ENCODE results near the gene PRDM5. TPM values are rescaled to one million over a fixed set of nuclear protein-coding genes. Genes with fewer than 3 reads are reported as not detected.

Gene PRDM5
- total RNA-seq, 1 experiment from 2014 or later = 8.3 TPM

DNA sequence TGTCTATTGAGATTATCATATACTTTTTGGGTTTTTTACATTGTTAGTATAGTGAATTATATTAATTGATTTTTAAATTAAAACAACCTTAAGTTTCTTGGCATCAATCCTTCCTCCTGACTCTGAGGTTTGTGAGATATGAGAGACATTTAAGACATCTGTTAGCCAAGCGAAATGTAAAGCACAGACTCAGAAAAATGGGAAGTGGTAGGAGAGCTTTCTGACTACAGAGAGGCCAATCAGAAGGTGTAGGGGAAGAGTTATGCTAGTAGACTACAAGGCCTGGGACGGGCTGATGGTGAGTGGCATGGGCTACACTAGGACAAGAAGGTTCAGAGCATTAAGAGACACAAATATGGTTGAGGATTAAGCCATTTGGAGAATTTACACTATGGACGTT is 255.4 kb downstream of the PRDM5 start:
- intact Hi-C loops (cut with micrococcal nuclease; ENCODE audit: unreplicated experiment) = no loop called here
- Mint-ChIP-seq H3K4me1 (ENCODE audit: low read depth, unreplicated experiment) (no peaks in the 10 kb centered on the region), H3K4me3 (ENCODE audit: low read depth, unreplicated experiment) (no peak overlapping the region), H3K36me3 (ENCODE audit: insufficient read depth, unreplicated experiment) (no peaks in the 10 kb centered on the region), H3K27ac (ENCODE audit: unreplicated experiment) (no peak overlapping the region), H3K9me3 (ENCODE audit: low read depth, unreplicated experiment) (peaks cover 2% of the 10 kb centered on the region), H3K27me3 (ENCODE audit: unreplicated experiment) (no peaks in the 10 kb centered on the region)
- CTCF ChIA-PET = no interaction called here
- TF ChIP-seq, protein P1, sequence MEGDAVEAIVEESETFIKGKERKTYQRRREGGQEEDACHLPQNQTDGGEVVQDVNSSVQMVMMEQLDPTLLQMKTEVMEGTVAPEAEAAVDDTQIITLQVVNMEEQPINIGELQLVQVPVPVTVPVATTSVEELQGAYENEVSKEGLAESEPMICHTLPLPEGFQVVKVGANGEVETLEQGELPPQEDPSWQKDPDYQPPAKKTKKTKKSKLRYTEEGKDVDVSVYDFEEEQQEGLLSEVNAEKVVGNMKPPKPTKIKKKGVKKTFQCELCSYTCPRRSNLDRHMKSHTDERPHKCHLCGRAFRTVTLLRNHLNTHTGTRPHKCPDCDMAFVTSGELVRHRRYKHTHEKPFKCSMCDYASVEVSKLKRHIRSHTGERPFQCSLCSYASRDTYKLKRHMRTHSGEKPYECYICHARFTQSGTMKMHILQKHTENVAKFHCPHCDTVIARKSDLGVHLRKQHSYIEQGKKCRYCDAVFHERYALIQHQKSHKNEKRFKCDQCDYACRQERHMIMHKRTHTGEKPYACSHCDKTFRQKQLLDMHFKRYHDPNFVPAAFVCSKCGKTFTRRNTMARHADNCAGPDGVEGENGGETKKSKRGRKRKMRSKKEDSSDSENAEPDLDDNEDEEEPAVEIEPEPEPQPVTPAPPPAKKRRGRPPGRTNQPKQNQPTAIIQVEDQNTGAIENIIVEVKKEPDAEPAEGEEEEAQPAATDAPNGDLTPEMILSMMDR (IDR thresholded peaks at IDR 0.05; ENCODE audit: unreplicated experiment) = no peak
- BruUV-seq (replicated peaks) = no TSS peak
- DNase-seq = no peak

DNA sequence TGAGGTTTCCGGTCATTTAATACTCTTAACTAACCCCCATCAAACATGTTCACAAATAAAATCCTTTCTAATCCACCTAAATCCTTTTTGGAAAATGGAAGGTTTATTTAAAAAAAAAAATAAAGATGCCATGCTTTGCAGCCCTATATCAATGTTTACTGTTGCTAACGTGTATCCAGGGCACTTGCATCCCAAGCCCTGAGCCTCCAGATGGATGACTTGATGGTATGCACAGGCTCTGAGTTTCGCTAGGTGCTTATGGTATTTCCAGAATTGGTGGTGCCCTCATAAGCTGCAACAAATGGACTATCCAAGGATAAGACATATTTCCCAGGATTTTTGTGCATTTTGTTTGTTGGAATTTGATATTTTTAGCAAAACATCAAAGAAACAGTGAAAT is 257.7 kb downstream of the PRDM5 start:
- H3K27ac Mint-ChIP-seq (ENCODE audit: unreplicated experiment) = no peak overlapping the region
- intact Hi-C loops (cut with micrococcal nuclease; ENCODE audit: unreplicated experiment) = no loop called here
- H3K36me3 Mint-ChIP-seq (ENCODE audit: insufficient read depth, unreplicated experiment) = no peaks in the 10 kb centered on the region
- no peaks in the 10 kb centered on the region for H3K4me1 Mint-ChIP-seq (ENCODE audit: low read depth, unreplicated experiment)
- CTCF ChIA-PET = no interaction called here
- no peaks in the 10 kb centered on the region for H3K27me3 Mint-ChIP-seq (ENCODE audit: unreplicated experiment)
- H3K4me3 Mint-ChIP-seq (ENCODE audit: low read depth, unreplicated experiment) = no peak overlapping the region
- H3K9me3 Mint-ChIP-seq (ENCODE audit: low read depth, unreplicated experiment) = no peaks in the 10 kb centered on the region
- no peak for DNase-seq
- BruUV-seq (replicated peaks) = no TSS peak
- TF ChIP-seq, protein P1 (IDR thresholded peaks at IDR 0.05; ENCODE audit: unreplicated experiment) = no peak

DNA sequence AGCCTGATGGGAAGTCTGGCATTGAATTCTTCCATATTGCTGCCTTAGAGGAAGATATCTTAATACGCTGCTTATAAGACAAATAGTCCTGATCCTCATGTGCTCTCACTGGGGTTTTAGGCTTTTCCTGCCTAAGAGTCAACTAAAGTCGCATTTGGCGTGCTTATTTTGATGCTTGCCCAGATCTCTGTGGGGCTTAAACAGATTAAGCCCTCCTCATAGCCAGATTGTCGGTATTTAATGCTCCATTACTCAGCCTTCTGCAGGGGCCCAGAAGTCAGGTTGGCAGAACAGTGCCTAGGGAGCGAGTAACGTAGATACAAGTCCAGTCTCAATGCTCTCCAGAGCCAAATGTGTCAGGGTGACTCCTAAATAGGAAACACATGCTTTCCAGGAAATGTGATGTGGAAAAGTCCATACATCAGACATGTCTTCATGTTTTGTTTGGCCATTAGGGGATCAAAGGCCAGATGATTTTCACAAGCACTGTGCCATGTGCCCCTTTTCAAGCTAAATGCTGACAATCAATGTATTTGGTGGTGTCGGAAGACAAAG is 262.8 kb downstream of the PRDM5 start:
- Mint-ChIP-seq H3K4me3 (ENCODE audit: low read depth, unreplicated experiment) (no peak overlapping the region), H3K9me3 (ENCODE audit: low read depth, unreplicated experiment) (no peaks in the 10 kb centered on the region), H3K4me1 (ENCODE audit: low read depth, unreplicated experiment) (no peaks in the 10 kb centered on the region), H3K27ac (ENCODE audit: unreplicated experiment) (no peak overlapping the region), H3K36me3 (ENCODE audit: insufficient read depth, unreplicated experiment) (no peaks in the 10 kb centered on the region), H3K27me3 (ENCODE audit: unreplicated experiment) (no peaks in the 10 kb centered on the region)
- BruUV-seq (replicated peaks) = no TSS peak
- TF ChIP-seq, protein P1 (IDR thresholded peaks at IDR 0.05; ENCODE audit: unreplicated experiment) = no peak
- intact Hi-C loops (cut with micrococcal nuclease; ENCODE audit: unreplicated experiment) = no loop called here
- DNase-seq = no peak
- CTCF ChIA-PET = no interaction called here

DNA sequence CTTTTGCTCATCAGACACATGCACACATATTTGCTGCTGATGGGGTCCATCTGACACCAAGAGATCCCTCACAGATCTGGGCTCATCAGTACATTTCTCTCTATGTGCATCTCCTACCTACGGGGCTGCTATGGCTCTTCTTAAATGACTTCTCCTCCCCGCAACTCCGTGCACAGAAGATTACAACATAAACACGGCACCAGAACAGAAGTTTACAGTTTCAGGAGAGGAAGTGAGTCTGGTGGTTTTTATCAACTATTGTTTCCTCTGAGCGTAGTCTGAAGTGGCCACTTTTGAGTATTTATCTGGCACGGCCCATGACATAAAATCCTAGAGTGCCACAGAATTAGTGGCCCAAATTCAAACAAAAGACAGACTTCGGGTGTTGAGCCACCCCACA is 263.8 kb downstream of the PRDM5 start:
- no TSS peak for BruUV-seq (replicated peaks)
- no peak for DNase-seq
- TF ChIP-seq, protein P1 (IDR thresholded peaks at IDR 0.05; ENCODE audit: unreplicated experiment) = no peak
- Mint-ChIP-seq H3K27me3 (ENCODE audit: unreplicated experiment) (no peaks in the 10 kb centered on the region), H3K4me3 (ENCODE audit: low read depth, unreplicated experiment) (no peak overlapping the region), H3K36me3 (ENCODE audit: insufficient read depth, unreplicated experiment) (no peaks in the 10 kb centered on the region), H3K27ac (ENCODE audit: unreplicated experiment) (no peak overlapping the region), H3K9me3 (ENCODE audit: low read depth, unreplicated experiment) (no peaks in the 10 kb centered on the region), H3K4me1 (ENCODE audit: low read depth, unreplicated experiment) (no peaks in the 10 kb centered on the region)
- intact Hi-C loops (cut with micrococcal nuclease; ENCODE audit: unreplicated experiment) = no loop called here
- CTCF ChIA-PET = no interaction called here
